Trophoblast cell (in vitro differentiated cells and primary cell): ENCODE measurements around the gene HOXA5.

Source experiments
- DNase-seq, 2 donors: peaks; one replicate each; pipeline ENCODE4 v3.0.0-alpha.2; 2016
- H2AFZ ChIP-seq: 2 replicates; pipeline ENCODE4 v1.6.1; 2013; ENCODE audit warnings: low read length, moderate library complexity, mild to moderate bottlenecking; ENCODE audit not compliant: insufficient read depth, poor library complexity
- H2AK5ac ChIP-seq: 2 replicates; pipeline ENCODE4 v1.6.1; 2013; ENCODE audit warnings: mild to moderate bottlenecking, low read length
- H2BK120ac ChIP-seq: 2 replicates; pipeline ENCODE4 v1.6.1; 2013; ENCODE audit warnings: low read length, mild to moderate bottlenecking, moderate library complexity; ENCODE audit not compliant: insufficient read depth, poor library complexity
- H2BK12ac ChIP-seq: 2 replicates; pipeline ENCODE4 v1.6.1; 2013; ENCODE audit warnings: mild to moderate bottlenecking, low read length, moderate library complexity
- H2BK5ac ChIP-seq: 2 replicates; pipeline ENCODE4 v1.6.1; 2013; ENCODE audit warnings: low read length, low read depth, moderate library complexity, mild to moderate bottlenecking; ENCODE audit not compliant: poor library complexity
- H3K14ac ChIP-seq: 2 replicates; pipeline ENCODE4 v1.6.1; 2013; ENCODE audit warnings: mild to moderate bottlenecking, low read length
- H3K18ac ChIP-seq: 2 replicates; pipeline ENCODE4 v1.6.1; 2013; ENCODE audit warnings: mild to moderate bottlenecking, low read length
- H3K23ac ChIP-seq: 2 replicates; pipeline ENCODE4 v1.6.1; 2013; ENCODE audit warnings: low read length
- H3K27ac ChIP-seq: 2 replicates; pipeline ENCODE4 v1.5.1; 2013; ENCODE audit warnings: low read depth, mild to moderate bottlenecking, inconsistent platforms, low read length, moderate library complexity
- H3K27me3 ChIP-seq: 2 replicates; pipeline ENCODE4 v1.6.1; 2013; ENCODE audit warnings: inconsistent platforms, mild to moderate bottlenecking, low read length, moderate library complexity; ENCODE audit not compliant: insufficient read depth
- H3K36me3 ChIP-seq, 2 experiments: 1 replicate in 1 of 2; 2 replicates in 1 of 2; pipeline ENCODE4 v1.6.1; 2013; ENCODE audit warnings: low read length in 2 of 2, mild to moderate bottlenecking in 2 of 2, moderate library complexity in 1 of 2; ENCODE audit not compliant: insufficient read depth in 2 of 2, control insufficient read depth in 1 of 2
- H3K4ac ChIP-seq: 2 replicates; pipeline ENCODE4 v1.6.1; 2013; ENCODE audit warnings: low read depth, mild to moderate bottlenecking, low read length, moderate library complexity
- H3K4me1 ChIP-seq, 2 experiments: 1 replicate in 1 of 2; 2 replicates in 1 of 2; pipeline ENCODE4 v1.6.1; 2013; ENCODE audit warnings: low read length in 2 of 2, mild to moderate bottlenecking in 2 of 2, moderate library complexity in 1 of 2; ENCODE audit not compliant: insufficient read depth in 2 of 2, control insufficient read depth in 1 of 2
- H3K4me2 ChIP-seq: 2 replicates; pipeline ENCODE4 v1.6.1; 2013; ENCODE audit warnings: inconsistent platforms, mild to moderate bottlenecking, low read length, moderate library complexity
- H3K4me3 ChIP-seq: 2 replicates; pipeline ENCODE4 v1.5.1; 2013; ENCODE audit warnings: mild to moderate bottlenecking, low read depth, low read length, inconsistent platforms
- H3K79me1 ChIP-seq: one replicate; pipeline ENCODE4 v1.6.1; 2013; ENCODE audit warnings: low read length
- H3K79me2 ChIP-seq: 2 replicates; pipeline ENCODE4 v1.6.1; 2013; ENCODE audit warnings: low read length, mild to moderate bottlenecking; ENCODE audit not compliant: control insufficient read depth, insufficient read depth, poor library complexity
- H3K9ac ChIP-seq: 2 replicates; pipeline ENCODE4 v1.6.1; 2013; ENCODE audit warnings: mild to moderate bottlenecking, low read length
- H3K9me3 ChIP-seq: 2 replicates; pipeline ENCODE4 v1.6.1; 2013; ENCODE audit warnings: low read depth, mild to moderate bottlenecking, control low read depth, inconsistent platforms, low read length; ENCODE audit not compliant: insufficient read depth
- H4K12ac ChIP-seq: 2 replicates; pipeline ENCODE4 v1.6.1; 2013; ENCODE audit warnings: low read depth, mild to moderate bottlenecking, low read length, moderate library complexity
- H4K8ac ChIP-seq: 2 replicates; pipeline ENCODE4 v1.6.1; 2013; ENCODE audit warnings: low read depth, mild to moderate bottlenecking, low read length, moderate library complexity
- H4K91ac ChIP-seq: one replicate; pipeline ENCODE4 v1.6.1; 2013; ENCODE audit warnings: low read depth, mild to moderate bottlenecking, low read length, moderate library complexity
- WGBS: extraction: QIAGEN DNeasy Blood & Tissue Kit; methylation state at CpG from one replicate; pipeline ENCODE4 v1.1.7; 2013; ENCODE audit warnings: missing lambda C conversion rate; ENCODE audit not compliant: insufficient read length, insufficient coverage; ENCODE audit errors: extremely low coverage; 5-methylcytosine and 5-hydroxymethylcytosine counted together

HOXA5 gene

GRCh38 chr7:27112955-27113949, 30.2 kb downstream of the HOXA5 start:
- H3K79me1 ChIP-seq, result no peaks in the 10 kb centered on the region

GRCh38 chr7:27112361-27112760, 31.1 kb downstream of the HOXA5 start:
- no peak overlapping the region for H4K91ac ChIP-seq
- H3K23ac ChIP-seq, result no peak overlapping the region
- peaks cover 13% of the 10 kb centered on the region for H3K9me3 ChIP-seq
- no peak overlapping the region for H2BK12ac ChIP-seq
- no peaks in the 10 kb centered on the region for H3K36me3 ChIP-seq
- no peak overlapping the region for H2AK5ac ChIP-seq
- H3K27ac ChIP-seq, result no peak overlapping the region
- no peak overlapping the region for H2AFZ ChIP-seq
- no peak overlapping the region for H3K4ac ChIP-seq
- H3K27me3 ChIP-seq, result peaks cover 83% of the 10 kb centered on the region
- no peak overlapping the region for H2BK120ac ChIP-seq
- peaks cover 2 to 7% of the 10 kb centered on the region in 2 experiments for H3K4me1 ChIP-seq
- no peak overlapping the region for H3K14ac ChIP-seq
- no peak overlapping the region for H4K8ac ChIP-seq
- H3K4me2 ChIP-seq, result no peak overlapping the region
- no peak for DNase-seq
- H3K4me3 ChIP-seq, result no peak overlapping the region
- H2BK5ac ChIP-seq, result no peak overlapping the region
- H3K18ac ChIP-seq, result no peak overlapping the region
- no CpG with 5 or more reads among the region's 4 CpGs for WGBS
- no peaks in the 10 kb centered on the region for H3K79me1 ChIP-seq
- H3K9ac ChIP-seq, result no peak overlapping the region
- no peak overlapping the region for H4K12ac ChIP-seq
- H3K79me2 ChIP-seq, result no peaks in the 10 kb centered on the region

More at GRCh38 chr7:27112955-27113949, 30.2 kb downstream of the HOXA5 start:
- no CpG with 5 or more reads among the region's 57 CpGs for WGBS
- no peak for DNase-seq
- no peak overlapping the region for H3K14ac ChIP-seq
- no peaks in the 10 kb centered on the region for H3K36me3 ChIP-seq
- H3K23ac ChIP-seq, result no peak overlapping the region
- no peak overlapping the region for H2AK5ac ChIP-seq
- H3K4me2 ChIP-seq, result peak overlapping the region; percentile 13
- H4K12ac ChIP-seq, result no peak overlapping the region
- no peak overlapping the region for H2AFZ ChIP-seq
- H4K8ac ChIP-seq, result no peak overlapping the region
- H3K9ac ChIP-seq, result no peak overlapping the region
- no peak overlapping the region for H3K18ac ChIP-seq
- H3K79me2 ChIP-seq, result no peaks in the 10 kb centered on the region
- no peak overlapping the region for H2BK120ac ChIP-seq
- H3K27me3 ChIP-seq, result peaks cover 83% of the 10 kb centered on the region
- H2BK5ac ChIP-seq, result no peak overlapping the region
- no peak overlapping the region for H3K4ac ChIP-seq
- peaks cover 9% of the 10 kb centered on the region for H3K9me3 ChIP-seq
- H2BK12ac ChIP-seq, result no peak overlapping the region
- no peak overlapping the region for H3K27ac ChIP-seq
- peaks cover 2 to 7% of the 10 kb centered on the region in 2 experiments for H3K4me1 ChIP-seq
- no peak overlapping the region for H4K91ac ChIP-seq
- no peak overlapping the region for H3K4me3 ChIP-seq

- Histone ChIP-seq H3K23ac (no peak overlapping the region), H3K79me1 (no peaks in the 10 kb centered on the region), H2BK5ac (no peak overlapping the region), H2BK120ac (no peak overlapping the region), H3K18ac (no peak overlapping the region), H3K9ac (no peak overlapping the region), H2AK5ac (no peak overlapping the region), H3K27me3 (peaks cover 77% of the 10 kb centered on the region), H4K8ac (no peak overlapping the region), H3K9me3 (peaks cover 13% of the 10 kb centered on the region), H3K36me3 (no peaks in the 10 kb centered on the region), H3K27ac (no peak overlapping the region), H3K4me3 (no peak overlapping the region), H2AFZ (no peak overlapping the region), H4K12ac (no peak overlapping the region), H3K4ac (no peak overlapping the region), H3K14ac (no peak overlapping the region), H4K91ac (no peak overlapping the region), H3K4me1 (peaks cover 2 to 7% of the 10 kb centered on the region in 2 experiments), H3K79me2 (no peaks in the 10 kb centered on the region), H2BK12ac (no peak overlapping the region), H3K4me2 (no peak overlapping the region)
- no CpG with 5 or more reads among the region's 4 CpGs for WGBS
- DNase-seq, result no peak
Measured at GRCh38 chr7:27111751-27112277, 31.7 kb downstream of the HOXA5 start.

- no peak overlapping the region for H2AK5ac ChIP-seq
- no peak overlapping the region for H4K91ac ChIP-seq
- peaks cover 5 to 7% of the 10 kb centered on the region in 2 experiments for H3K4me1 ChIP-seq
- H3K4me2 ChIP-seq, result no peak overlapping the region
- H3K4me3 ChIP-seq, result no peak overlapping the region
- no peak overlapping the region for H2BK120ac ChIP-seq
- no peak overlapping the region for H2AFZ ChIP-seq
- WGBS, result no CpG with 5 or more reads among the region's 6 CpGs
- no peak overlapping the region for H2BK12ac ChIP-seq
- H3K79me1 ChIP-seq, result no peaks in the 10 kb centered on the region
- H3K9me3 ChIP-seq, result peaks cover 13% of the 10 kb centered on the region
- H3K36me3 ChIP-seq, result no peaks in the 10 kb centered on the region
- H3K9ac ChIP-seq, result no peak overlapping the region
- no peaks in the 10 kb centered on the region for H3K79me2 ChIP-seq
- H2BK5ac ChIP-seq, result no peak overlapping the region
- H4K12ac ChIP-seq, result no peak overlapping the region
- H4K8ac ChIP-seq, result no peak overlapping the region
- H3K27me3 ChIP-seq, result peaks cover 80% of the 10 kb centered on the region
- H3K4ac ChIP-seq, result no peak overlapping the region
- H3K23ac ChIP-seq, result no peak overlapping the region
- no peak overlapping the region for H3K18ac ChIP-seq
- DNase-seq, result no peak
- H3K14ac ChIP-seq, result no peak overlapping the region
- no peak overlapping the region for H3K27ac ChIP-seq
Measured at GRCh38 chr7:27111042-27111750, 32.3 kb downstream of the HOXA5 start.
